HG02973 (cell line): Measurements from ENCODE around the gene MUC5B.
"Not testable (repeated sequence)": the region's sequence is repeated elsewhere in the genome, so short reads cannot be mapped to it uniquely, and the experiment has no call there.

Source experiments
- ATAC-seq: cut with Tn5 transposase; IDR thresholded peaks from one replicate; pipeline ENCODE4 v1.9.1; 2021; ENCODE audit warnings: moderate library complexity; ENCODE audit not compliant: unreplicated experiment

The MUC5B gene

GRCh38 chr11:1244557-1244956 is 21.7 kb downstream of the MUC5B start:
- ATAC-seq = not testable (repeated sequence)

DNA sequence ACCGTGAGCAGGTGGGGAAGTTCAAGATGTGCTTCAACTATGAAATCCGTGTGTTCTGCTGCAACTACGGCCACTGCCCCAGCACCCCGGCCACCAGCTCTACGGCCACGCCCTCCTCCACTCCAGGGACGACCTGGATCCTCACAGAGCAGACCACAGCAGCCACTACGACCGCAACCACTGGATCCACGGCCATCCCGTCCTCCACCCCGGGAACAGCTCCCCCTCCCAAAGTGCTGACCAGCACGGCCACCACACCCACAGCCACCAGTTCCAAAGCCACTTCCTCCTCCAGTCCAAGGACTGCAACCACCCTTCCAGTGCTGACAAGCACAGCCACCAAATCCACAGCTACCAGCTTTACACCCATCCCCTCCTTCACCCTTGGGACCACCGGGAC is 22.9 kb downstream of the MUC5B start:
- ATAC-seq = not testable (repeated sequence)

- not testable (repeated sequence) for ATAC-seq
Observed at GRCh38 chr11:1246301-1246700, 23.4 kb downstream of the MUC5B start.

- ATAC-seq = not testable (repeated sequence)
Observed at GRCh38 chr11:1247026-1247425, 24.2 kb downstream of the MUC5B start.

DNA sequence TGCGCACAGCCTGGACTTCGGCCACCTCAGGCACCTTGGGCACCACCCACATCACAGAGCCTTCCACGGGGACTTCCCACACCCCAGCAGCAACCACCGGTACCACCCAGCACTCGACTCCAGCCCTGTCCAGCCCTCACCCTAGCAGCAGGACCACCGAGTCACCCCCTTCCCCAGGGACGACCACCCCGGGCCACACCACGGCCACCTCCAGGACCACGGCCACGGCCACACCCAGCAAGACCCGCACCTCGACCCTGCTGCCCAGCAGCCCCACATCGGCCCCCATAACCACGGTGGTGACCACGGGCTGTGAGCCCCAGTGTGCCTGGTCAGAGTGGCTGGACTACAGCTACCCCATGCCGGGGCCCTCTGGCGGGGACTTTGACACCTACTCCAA is 26.1 kb downstream of the MUC5B start:
- ATAC-seq = not testable (repeated sequence)

DNA sequence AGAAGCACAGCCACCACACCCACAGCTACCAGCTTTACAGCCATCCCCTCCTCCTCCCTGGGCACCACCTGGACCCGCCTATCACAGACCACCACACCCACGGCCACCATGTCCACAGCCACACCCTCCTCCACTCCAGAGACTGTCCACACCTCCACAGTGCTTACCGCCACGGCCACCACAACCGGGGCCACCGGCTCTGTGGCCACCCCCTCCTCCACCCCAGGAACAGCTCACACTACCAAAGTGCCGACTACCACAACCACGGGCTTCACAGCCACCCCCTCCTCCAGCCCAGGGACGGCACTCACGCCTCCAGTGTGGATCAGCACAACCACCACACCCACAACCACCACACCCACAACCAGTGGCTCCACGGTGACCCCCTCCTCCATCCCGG is 27.5 kb downstream of the MUC5B start:
- ATAC-seq = not testable (repeated sequence)

DNA sequence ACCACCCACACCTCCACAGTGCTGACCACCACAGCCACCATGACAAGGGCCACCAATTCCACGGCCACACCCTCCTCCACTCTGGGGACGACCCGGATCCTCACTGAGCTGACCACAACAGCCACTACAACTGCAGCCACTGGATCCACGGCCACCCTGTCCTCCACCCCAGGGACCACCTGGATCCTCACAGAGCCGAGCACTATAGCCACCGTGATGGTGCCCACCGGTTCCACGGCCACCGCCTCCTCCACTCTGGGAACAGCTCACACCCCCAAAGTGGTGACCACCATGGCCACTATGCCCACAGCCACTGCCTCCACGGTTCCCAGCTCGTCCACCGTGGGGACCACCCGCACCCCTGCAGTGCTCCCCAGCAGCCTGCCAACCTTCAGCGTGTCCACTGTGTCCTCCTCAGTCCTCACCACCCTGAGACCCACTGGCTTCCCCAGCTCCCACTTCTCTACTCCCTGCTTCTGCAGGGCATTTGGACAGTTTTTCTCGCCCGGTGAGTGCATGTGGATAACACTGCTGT is 28.4 kb downstream of the MUC5B start:
- ATAC-seq = no peak

- no peak for ATAC-seq
Observed at GRCh38 chr11:1252371-1253102, 29.7 kb downstream of the MUC5B start.

GRCh38 chr11:1253103-1253485 is 30.2 kb downstream of the MUC5B start:
- ATAC-seq = no peak

DNA sequence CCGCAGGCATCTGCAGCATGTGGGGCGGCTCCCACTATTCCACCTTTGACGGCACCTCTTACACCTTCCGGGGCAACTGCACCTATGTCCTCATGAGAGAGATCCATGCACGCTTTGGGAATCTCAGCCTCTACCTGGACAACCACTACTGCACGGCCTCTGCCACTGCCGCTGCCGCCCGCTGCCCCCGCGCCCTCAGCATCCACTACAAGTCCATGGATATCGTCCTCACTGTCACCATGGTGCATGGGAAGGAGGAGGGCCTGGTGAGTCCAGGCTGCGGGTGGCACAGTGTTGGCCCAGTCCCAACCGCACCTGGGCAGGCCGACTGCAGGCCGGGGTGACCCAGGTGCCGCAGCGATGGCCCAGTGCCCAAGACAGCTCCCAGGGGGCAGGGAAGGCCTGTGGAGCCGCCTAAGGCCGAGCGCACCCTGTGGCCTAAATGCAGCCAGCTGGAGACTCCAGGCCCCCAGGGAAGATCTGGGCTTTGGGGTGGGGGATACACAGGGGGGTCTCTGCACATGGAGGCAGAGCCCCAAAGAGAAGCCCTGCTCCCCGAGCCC is 31.3 kb downstream of the MUC5B start:
- ATAC-seq = no peak

- ATAC-seq = no peak
Observed at GRCh38 chr11:1254733-1255132, 31.9 kb downstream of the MUC5B start.

DNA sequence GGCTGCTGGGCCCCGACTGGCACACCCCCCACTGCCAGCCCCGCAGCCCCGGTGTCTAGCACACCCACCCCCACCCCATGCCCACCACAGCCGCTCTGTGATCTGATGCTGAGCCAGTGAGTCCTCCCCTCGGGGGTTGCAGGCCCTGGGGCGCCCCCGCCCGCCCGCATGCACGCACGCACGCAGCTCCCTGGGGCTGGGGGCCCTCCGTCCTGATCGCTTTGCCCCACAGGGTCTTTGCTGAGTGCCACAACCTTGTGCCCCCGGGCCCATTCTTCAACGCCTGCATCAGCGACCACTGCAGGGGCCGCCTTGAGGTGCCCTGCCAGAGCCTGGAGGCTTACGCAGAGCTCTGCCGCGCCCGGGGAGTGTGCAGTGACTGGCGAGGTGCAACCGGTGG is 32.3 kb downstream of the MUC5B start:
- ATAC-seq = no peak

- no peak for ATAC-seq
Observed at GRCh38 chr11:1256257-1257045, 33.6 kb downstream of the MUC5B start.

- ATAC-seq = no peak
Observed at GRCh38 chr11:1257366-1257765, 34.5 kb downstream of the MUC5B start.

GRCh38 chr11:1257916-1258315 is 35.0 kb downstream of the MUC5B start:
- no peak for ATAC-seq

DNA sequence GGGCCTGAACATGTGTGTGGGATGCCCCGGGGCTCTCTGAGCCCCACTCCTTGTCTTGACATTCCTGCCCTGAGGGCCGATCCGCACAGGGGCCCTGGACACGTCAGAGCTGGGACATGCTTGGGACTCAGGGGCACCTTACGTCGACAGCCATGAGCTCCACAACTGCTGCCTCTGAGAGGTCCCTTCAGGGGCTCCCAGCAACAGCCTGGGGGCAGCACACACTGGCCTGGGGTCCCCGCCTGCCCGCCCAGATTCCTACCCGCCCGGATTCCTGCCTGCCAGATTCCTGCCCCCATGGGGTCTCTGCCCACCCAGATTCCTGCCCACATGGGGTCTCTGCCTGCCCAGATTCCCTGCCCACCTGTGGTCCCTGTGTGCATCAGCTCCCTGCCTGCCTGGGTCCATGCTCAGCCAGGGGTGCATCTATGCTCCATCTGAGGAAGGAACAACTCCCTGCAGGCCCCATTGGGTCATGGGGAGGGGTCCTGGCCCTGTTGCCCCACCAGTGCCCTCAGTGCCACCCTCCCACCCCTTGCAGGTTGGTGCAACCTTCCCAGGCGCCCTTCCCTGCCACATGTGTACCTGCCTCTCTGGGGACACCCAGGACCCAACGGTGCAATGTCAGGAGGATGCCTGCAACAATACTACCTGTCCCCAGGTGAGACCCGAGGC is 35.7 kb downstream of the MUC5B start:
- ATAC-seq = no peak

DNA sequence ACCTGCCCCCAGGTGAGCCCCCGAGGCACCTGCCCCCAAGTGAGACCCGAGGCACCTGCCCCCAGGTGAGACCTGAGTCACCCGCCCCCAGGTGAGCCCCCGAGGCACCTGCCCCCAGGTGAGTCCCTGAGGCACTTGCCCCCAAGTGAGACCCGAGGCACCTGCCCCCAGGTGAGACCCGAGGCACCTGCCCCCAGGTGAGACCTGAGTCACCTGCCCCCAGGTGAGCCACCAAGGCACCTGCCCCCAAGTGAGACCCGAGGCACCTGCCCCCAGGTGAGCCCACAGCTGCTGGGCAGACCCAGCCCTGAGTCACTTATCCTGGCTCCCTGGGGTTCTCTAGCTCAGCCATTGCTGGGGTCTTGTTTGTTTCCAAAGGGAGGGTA is 36.2 kb downstream of the MUC5B start:
- ATAC-seq = no peak

DNA sequence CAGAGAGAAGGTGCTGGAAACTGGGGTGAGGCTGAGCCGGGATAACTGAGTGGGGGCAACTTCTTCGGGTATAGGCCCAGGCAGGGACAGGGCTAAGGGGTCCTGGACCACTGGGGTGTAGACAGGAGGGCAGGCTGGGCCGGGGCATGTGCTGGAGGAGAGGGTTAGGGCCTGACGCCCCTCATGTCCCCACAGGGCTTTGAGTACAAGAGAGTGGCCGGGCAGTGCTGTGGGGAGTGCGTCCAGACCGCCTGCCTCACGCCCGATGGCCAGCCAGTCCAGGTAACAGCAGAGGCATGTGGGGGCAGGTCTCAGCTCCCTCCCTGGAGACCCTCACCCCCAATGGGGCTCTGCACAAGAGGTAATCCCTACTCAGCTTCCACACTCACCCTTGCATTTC is 36.7 kb downstream of the MUC5B start:
- ATAC-seq = no peak

GRCh38 chr11:1260023-1260501 is 37.2 kb downstream of the MUC5B start:
- ATAC-seq = no peak

DNA sequence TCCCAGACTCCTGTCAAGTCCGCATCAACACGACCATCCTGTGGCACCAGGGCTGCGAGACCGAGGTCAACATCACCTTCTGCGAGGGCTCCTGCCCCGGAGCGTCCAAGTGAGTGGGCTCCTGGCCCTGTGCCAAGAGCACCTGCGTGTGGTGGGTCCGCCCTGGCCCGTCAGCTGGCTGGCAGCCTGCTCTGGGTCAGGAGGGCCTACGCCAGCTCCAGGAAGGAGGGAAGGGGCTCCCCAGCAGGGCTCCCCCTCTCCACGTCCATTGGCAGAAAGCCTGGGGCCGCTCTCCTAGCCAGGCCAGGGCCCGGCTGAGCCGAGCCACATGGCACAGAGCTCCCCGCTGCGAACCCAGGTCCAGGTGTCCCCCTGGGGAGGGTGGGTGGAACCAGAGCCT is 37.8 kb downstream of the MUC5B start:
- no peak for ATAC-seq
